A549 treated with GW870086 at 1 μM for 4 hours (cell line): Measurements from ENCODE around the gene PRRT4. TPM values are rescaled to one million over a fixed set of nuclear protein-coding genes. Genes with fewer than 3 reads are reported as not detected.

Experiments
- total RNA-seq: library from RNA; stranded (reverse); fragments of 200-300 nt; extraction: Qiagen RNA extraction; gene quantifications from 5 replicates; pipeline ENCODE4 v1.2.3, GENCODE V29; 2022; ENCODE audit warnings: low read depth

Gene PRRT4
- 0.29 to 0.50 TPM (median 0.41 TPM) in 5 replicates for total RNA-seq

DNA sequence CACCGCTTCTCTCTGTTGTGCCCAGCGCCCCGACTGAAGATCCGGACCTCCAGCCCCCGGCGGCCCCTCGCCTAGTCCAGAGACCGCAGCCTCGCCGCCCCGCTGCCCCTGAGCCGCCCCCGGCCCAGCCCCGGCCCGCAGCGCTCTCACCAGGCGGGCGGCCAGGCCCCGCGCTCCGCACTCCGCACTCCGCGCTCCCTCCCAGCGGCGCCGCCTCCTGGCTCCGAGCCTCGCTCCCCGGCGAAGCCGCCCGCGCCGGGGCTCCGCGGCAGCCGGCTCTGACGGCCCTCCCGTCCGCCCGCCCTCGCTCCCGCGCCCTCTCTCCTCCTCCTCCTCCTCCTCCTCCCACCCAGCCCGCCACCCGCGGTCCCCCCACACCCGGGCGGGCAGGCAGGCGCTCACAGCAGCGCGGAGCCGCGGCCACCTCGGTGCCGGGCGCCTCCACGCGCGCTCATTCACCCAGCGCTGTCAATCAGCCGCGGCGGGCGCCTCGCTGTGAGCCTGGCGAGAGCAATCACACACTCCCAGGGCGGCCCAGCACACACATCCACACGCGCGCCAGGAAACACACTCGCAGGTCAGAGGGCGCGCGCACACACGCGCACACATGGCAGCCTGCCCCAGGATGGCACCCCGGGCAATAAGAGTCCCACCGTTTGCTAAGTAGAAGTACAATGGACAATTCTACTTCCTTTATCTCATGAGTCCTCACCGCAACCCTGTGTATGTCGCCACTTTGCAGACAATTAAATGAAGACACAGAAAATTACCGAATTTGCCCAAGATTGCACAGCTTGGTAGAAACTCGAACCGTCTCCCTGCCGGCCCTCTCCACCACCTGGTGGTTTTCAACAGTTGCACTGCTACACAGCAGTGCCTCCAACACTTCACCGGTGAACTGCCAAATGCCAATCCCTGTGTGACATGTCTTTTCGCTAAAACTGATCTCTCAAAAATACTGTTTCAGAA is at the start of gene PRRT4:
Gene PRRT4, minus strand, starts transcription at position 280 of the 969 bp plus-strand sequence.

DNA sequence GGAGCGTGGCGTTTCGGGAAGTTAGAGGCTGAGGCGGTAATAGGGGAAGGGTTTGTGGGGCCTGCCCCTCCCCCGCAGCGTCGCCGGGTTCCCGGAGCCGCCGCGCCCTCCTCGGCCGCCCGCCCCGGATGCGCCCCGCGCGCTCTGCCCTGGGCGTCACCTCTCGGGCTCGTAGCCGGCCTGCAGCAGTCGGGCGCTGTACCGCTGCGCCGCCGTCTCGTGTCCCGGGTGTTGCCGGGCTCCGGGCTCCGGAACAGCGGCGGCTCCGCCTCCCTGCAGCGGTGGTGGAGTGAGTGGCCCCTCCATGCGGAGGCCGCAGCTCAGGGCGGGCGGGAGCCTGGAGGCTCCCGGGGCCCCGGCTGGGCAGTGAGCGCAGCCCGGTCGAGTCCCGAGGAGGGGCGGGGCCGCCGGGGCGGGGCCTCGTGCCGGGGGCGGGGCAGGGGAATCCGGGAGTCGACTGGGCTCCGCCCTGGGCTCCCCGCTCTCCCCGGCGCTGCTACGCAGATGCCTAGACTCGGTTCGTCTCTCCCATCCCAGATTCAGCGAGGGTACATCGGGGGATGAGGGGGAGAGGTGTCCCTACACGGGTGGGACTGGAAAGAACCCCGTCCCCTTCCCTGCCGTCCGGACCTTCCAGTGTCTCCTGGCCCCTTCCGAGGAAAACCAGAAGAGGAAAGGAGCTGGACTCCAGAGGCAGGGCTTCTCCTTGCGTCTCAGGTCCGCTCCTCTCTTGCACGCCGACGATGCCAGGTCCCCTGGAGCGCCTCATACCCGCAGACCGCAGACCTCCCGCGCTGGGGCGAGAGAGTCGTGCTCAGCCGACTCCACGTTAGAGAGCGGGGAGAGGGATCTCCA is 48.3 kb upstream of the PRRT4 start, which contains the start of gene IMPDH1:
Gene IMPDH1, minus strand, starts transcription at position 387 of the 855 bp plus-strand sequence. Its CDS starts 81 bp downstream, at position 306.

DNA sequence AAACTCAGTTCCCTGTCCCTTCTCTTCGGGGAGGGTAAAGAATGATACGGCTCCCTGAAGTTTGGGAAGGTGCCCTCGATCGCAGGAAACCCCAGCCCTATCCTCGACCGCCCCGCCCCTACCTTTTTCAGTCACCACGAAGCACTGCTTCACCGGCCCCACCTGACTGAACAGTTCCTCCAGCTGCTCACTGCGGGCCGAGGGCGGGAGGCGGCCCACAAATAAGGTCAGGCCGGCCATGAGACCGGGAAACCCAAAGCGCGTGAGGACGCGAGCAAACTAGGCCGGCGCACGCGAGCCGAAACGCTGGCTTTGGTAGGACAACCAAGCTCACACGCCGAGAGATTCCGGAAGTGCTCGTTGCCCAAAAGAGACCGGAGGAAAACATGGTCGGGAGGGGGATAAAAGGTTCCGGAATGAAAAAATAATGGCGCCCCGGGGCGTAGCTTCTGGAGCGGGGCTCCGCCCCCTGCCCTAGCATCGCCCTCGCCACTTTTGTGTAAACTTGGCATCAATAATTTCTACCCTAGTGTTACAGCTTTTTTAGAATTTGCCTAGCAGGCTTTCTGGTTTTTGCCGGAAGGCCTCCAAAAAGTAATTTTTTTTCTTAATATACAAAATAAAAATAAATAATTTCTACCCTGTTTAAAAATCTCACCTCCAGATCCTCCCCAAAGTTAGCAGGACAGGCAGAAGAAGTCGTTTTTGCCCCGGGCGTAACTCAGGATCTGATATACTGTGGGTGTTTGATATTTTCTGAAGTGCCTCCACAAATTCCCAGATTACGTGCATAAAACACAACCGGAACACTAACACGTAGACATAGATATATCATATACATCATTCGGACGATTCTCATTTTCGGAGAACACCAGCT is 17.7 kb downstream of the PRRT4 start, which contains the start of gene RBM28:
Gene RBM28, minus strand, starts transcription at position 355 of the 877 bp plus-strand sequence. Its CDS starts 115 bp downstream, at position 240.

Other genes starting within 250 kb of the PRRT4 start
- gene LEP, start 120.4 kb downstream of the PRRT4 start, total RNA-seq = not detected in 5 replicates
- 52.2 to 58.2 TPM (median 55.9 TPM) in 5 replicates for gene RBM28, start 17.8 kb downstream of the PRRT4 start, total RNA-seq
- gene IMPDH1, start 48.3 kb upstream of the PRRT4 start, total RNA-seq = 101 to 128 TPM (median 118 TPM) in 5 replicates
- 27.3 to 37.4 TPM (median 29.3 TPM) in 5 replicates for gene HILPDA, start 94.2 kb upstream of the PRRT4 start, total RNA-seq
- gene METTL2B, start 115.1 kb upstream of the PRRT4 start, total RNA-seq = 20.8 to 25.2 TPM (median 22.5 TPM) in 5 replicates